Neuronal stem cell (in vitro differentiated cells): ENCODE data around the gene RPL37A.

Source experiments
- DNase-seq: peaks from one replicate; pipeline ENCODE4 v3.0.0-alpha.2; 2013; ENCODE audit warnings: low spot score
- H2AFZ ChIP-seq: one replicate; pipeline ENCODE4 v1.6.1; 2013; ENCODE audit warnings: mild to moderate bottlenecking, low read length, inconsistent platforms
- H2AK5ac ChIP-seq: 2 replicates; pipeline ENCODE4 v1.6.1; 2013; ENCODE audit warnings: low read depth, mild to moderate bottlenecking, inconsistent platforms, low read length, moderate library complexity, mixed read lengths
- H2BK120ac ChIP-seq: 2 replicates; pipeline ENCODE4 v1.6.1; 2013; ENCODE audit warnings: low read depth, mild to moderate bottlenecking, inconsistent platforms, low read length, moderate library complexity, mixed read lengths
- H2BK12ac ChIP-seq: one replicate; pipeline ENCODE4 v1.6.1; 2013; ENCODE audit warnings: low read length, inconsistent platforms
- H2BK15ac ChIP-seq: 2 replicates; pipeline ENCODE4 v1.6.1; 2013; ENCODE audit warnings: mild to moderate bottlenecking, low read length, inconsistent platforms, mixed read lengths
- H2BK5ac ChIP-seq: one replicate; pipeline ENCODE4 v1.6.1; 2013; ENCODE audit warnings: inconsistent platforms, mild to moderate bottlenecking, low read length, moderate library complexity
- H3K14ac ChIP-seq: one replicate; pipeline ENCODE4 v1.6.1; 2013; ENCODE audit warnings: low read length, inconsistent platforms
- H3K18ac ChIP-seq: 2 replicates; pipeline ENCODE4 v1.6.1; 2013; ENCODE audit warnings: low read length, inconsistent platforms
- H3K23ac ChIP-seq: 2 replicates; pipeline ENCODE4 v1.6.1; 2013; ENCODE audit warnings: low read depth, mild to moderate bottlenecking, mixed read lengths, low read length, inconsistent platforms; ENCODE audit not compliant: poor library complexity
- H3K27ac ChIP-seq: replicated peaks from 3 replicates; pipeline ENCODE4 v1.5.1; 2013; ENCODE audit warnings: low read length, inconsistent platforms
- H3K27me3 ChIP-seq, 3 experiments: 2 replicates each; pipeline ENCODE4 v1.6.1; 2013; ENCODE audit warnings: low read length in 3 of 3, mild to moderate bottlenecking in 2 of 3, inconsistent platforms in 1 of 3, low read depth in 1 of 3, mixed read lengths in 1 of 3, moderate library complexity in 1 of 3; ENCODE audit not compliant: control insufficient read depth in 3 of 3, insufficient read depth in 3 of 3
- H3K36me3 ChIP-seq, 2 donors: replicated peaks in 1 of 2; 2 replicates each; pipeline ENCODE4 v1.6.1; 2013; ENCODE audit warnings: low read length in 2 of 2; ENCODE audit not compliant: control insufficient read depth in 2 of 2, insufficient read depth in 2 of 2
- H3K4ac ChIP-seq: 2 replicates; pipeline ENCODE4 v1.6.1; 2013; ENCODE audit warnings: inconsistent platforms, mild to moderate bottlenecking, low read length, moderate library complexity
- H3K4me1 ChIP-seq, 2 donors: 1 replicate in 1 of 2; 2 replicates in 1 of 2; pipeline ENCODE4 v1.6.1; 2013; ENCODE audit warnings: low read length in 2 of 2, low read depth in 1 of 2; ENCODE audit not compliant: control insufficient read depth in 2 of 2, insufficient read depth in 1 of 2
- H3K4me2 ChIP-seq: one replicate; pipeline ENCODE4 v1.6.1; 2013; ENCODE audit warnings: mild to moderate bottlenecking, low read length, inconsistent platforms; ENCODE audit not compliant: insufficient read depth, poor library complexity, severe bottlenecking
- H3K4me3 ChIP-seq, 2 donors: 2 replicates each; pipeline ENCODE4 v1.5.1; 2013; ENCODE audit warnings: low read length in 2 of 2, mild to moderate bottlenecking in 2 of 2, inconsistent platforms in 1 of 2, moderate library complexity in 1 of 2
- H3K79me1 ChIP-seq: one replicate; pipeline ENCODE4 v1.6.1; 2013; ENCODE audit warnings: low read depth, mild to moderate bottlenecking, inconsistent platforms, low read length, moderate library complexity
- H3K9ac ChIP-seq: one replicate; pipeline ENCODE4 v1.6.1; 2013; ENCODE audit warnings: mild to moderate bottlenecking, low read depth, low read length, inconsistent platforms; ENCODE audit not compliant: poor library complexity
- H3K9me3 ChIP-seq, 2 donors: replicated peaks in 1 of 2; 2 replicates each; pipeline versions ENCODE3 to v1.6.1; 2013; ENCODE audit warnings: low read length in 2 of 2, mild to moderate bottlenecking in 2 of 2, inconsistent platforms in 1 of 2, low read depth in 1 of 2, mixed read lengths in 1 of 2, moderate library complexity in 1 of 2; ENCODE audit not compliant: control insufficient read depth in 2 of 2, insufficient read depth in 1 of 2
- H4K8ac ChIP-seq: one replicate; pipeline ENCODE4 v1.6.1; 2013; ENCODE audit warnings: low read depth, mild to moderate bottlenecking, inconsistent platforms, low read length, moderate library complexity
- H4K91ac ChIP-seq: one replicate; pipeline ENCODE4 v1.6.1; 2013; ENCODE audit warnings: low read length, low read depth, mild to moderate bottlenecking, inconsistent platforms; ENCODE audit not compliant: poor library complexity
- WGBS, 2 donors: extraction: QIAGEN DNeasy Blood & Tissue Kit; methylation state at CpG; one replicate each; pipeline ENCODE4 v1.1.7; 2013; ENCODE audit warnings: missing lambda C conversion rate in 2 of 2, mixed read lengths in 1 of 2; ENCODE audit not compliant: insufficient read length in 2 of 2, insufficient replicate concordance in 1 of 2; ENCODE audit errors: extremely low coverage in 2 of 2; 5-methylcytosine and 5-hydroxymethylcytosine counted together

RPL37A gene

GRCh38 chr2:216546241-216546640, 47.6 kb downstream of the RPL37A start:
- no CpG with 5 or more reads among the region's 3 CpGs for WGBS, 2 donors
- Histone ChIP-seq H4K8ac (no peak overlapping the region), H3K27ac (no peak overlapping the region), H2AFZ (no peak overlapping the region), H3K9ac (no peak overlapping the region), H3K4me1 (peaks cover 6 to 8% of the 10 kb centered on the region in 2 donors), H2BK12ac (no peak overlapping the region), H2BK5ac (no peak overlapping the region), H3K79me1 (no peaks in the 10 kb centered on the region), H3K9me3 (no peaks in the 10 kb centered on the region), H2BK120ac (no peak overlapping the region), H2AK5ac (no peak overlapping the region), H3K4ac (no peak overlapping the region), H3K23ac (no peak overlapping the region), H2BK15ac (no peak overlapping the region), H4K91ac (no peak overlapping the region), H3K36me3 (peaks cover 0 to 3% of the 10 kb centered on the region in 2 donors), H3K18ac (no peak overlapping the region), H3K4me2 (no peak overlapping the region), H3K4me3 (no peak overlapping the region), H3K27me3 (no peaks in the 10 kb centered on the region), H3K14ac (no peak overlapping the region)
- no peak for DNase-seq

GRCh38 chr2:216546641-216547403, 48.2 kb downstream of the RPL37A start:
- H3K18ac ChIP-seq: no peak overlapping the region
- H2BK12ac ChIP-seq: no peak overlapping the region
- no peaks in the 10 kb centered on the region for H3K27me3 ChIP-seq
- H3K27ac ChIP-seq: no peak overlapping the region
- no peaks in the 10 kb centered on the region for H3K9me3 ChIP-seq
- no peak overlapping the region for H2AFZ ChIP-seq
- H2AK5ac ChIP-seq: no peak overlapping the region
- DNase-seq: no peak
- no peak overlapping the region for H3K14ac ChIP-seq
- H2BK15ac ChIP-seq: no peak overlapping the region
- no peak overlapping the region for H3K4me2 ChIP-seq
- H3K4ac ChIP-seq: no peak overlapping the region
- no peak overlapping the region for H4K8ac ChIP-seq
- no peak overlapping the region for H2BK120ac ChIP-seq
- H3K4me3 ChIP-seq: no peak overlapping the region
- H2BK5ac ChIP-seq: no peak overlapping the region
- H3K23ac ChIP-seq: no peak overlapping the region
- no CpG with 5 or more reads among the region's 7 CpGs for WGBS, 2 donors
- H4K91ac ChIP-seq: no peak overlapping the region
- H3K9ac ChIP-seq: no peak overlapping the region
- H3K79me1 ChIP-seq: no peaks in the 10 kb centered on the region
- H3K36me3 ChIP-seq: peaks cover 0 to 3% of the 10 kb centered on the region in 2 donors
- peaks cover 6 to 8% of the 10 kb centered on the region in 2 donors for H3K4me1 ChIP-seq

GRCh38 chr2:216548901-216549331, 50.3 kb downstream of the RPL37A start:
- no peak overlapping the region for H2AFZ ChIP-seq
- no peak for DNase-seq
- no peaks in the 10 kb centered on the region for H3K36me3 ChIP-seq
- no peak overlapping the region for H3K14ac ChIP-seq
- no peak overlapping the region for H2BK120ac ChIP-seq
- H3K79me1 ChIP-seq: no peaks in the 10 kb centered on the region
- no peak overlapping the region for H3K18ac ChIP-seq
- no peak overlapping the region for H3K4me2 ChIP-seq
- H2BK5ac ChIP-seq: no peak overlapping the region
- H3K27me3 ChIP-seq: no peaks in the 10 kb centered on the region
- no peak overlapping the region for H2BK12ac ChIP-seq
- no peak overlapping the region for H2AK5ac ChIP-seq
- H3K4me3 ChIP-seq: no peak overlapping the region
- peaks cover 9 to 12% of the 10 kb centered on the region in 2 donors for H3K4me1 ChIP-seq
- H2BK15ac ChIP-seq: no peak overlapping the region
- H3K4ac ChIP-seq: no peak overlapping the region
- H4K8ac ChIP-seq: no peak overlapping the region
- H4K91ac ChIP-seq: no peak overlapping the region
- H3K9ac ChIP-seq: no peak overlapping the region
- WGBS, 2 donors: no CpG with 5 or more reads among the region's 5 CpGs
- no peak overlapping the region for H3K27ac ChIP-seq
- H3K23ac ChIP-seq: no peak overlapping the region
- H3K9me3 ChIP-seq: no peaks in the 10 kb centered on the region

- Histone ChIP-seq H4K8ac (no peak overlapping the region), H2BK120ac (no peak overlapping the region), H3K14ac (no peak overlapping the region), H3K9me3 (no peaks in the 10 kb centered on the region), H2AFZ (peak overlapping the region; percentile 31), H3K4me2 (no peak overlapping the region), H2AK5ac (no peak overlapping the region), H3K9ac (no peak overlapping the region), H3K4me3 (no peak overlapping the region), H3K79me1 (no peaks in the 10 kb centered on the region), H2BK15ac (no peak overlapping the region), H3K4ac (no peak overlapping the region), H3K27ac (no peak overlapping the region), H3K18ac (no peak overlapping the region), H2BK12ac (no peak overlapping the region), H3K23ac (no peak overlapping the region), H3K27me3 (no peaks in the 10 kb centered on the region), H2BK5ac (no peak overlapping the region), H3K36me3 (no peaks in the 10 kb centered on the region), H3K4me1 (peaks cover 9 to 12% of the 10 kb centered on the region in 2 donors), H4K91ac (no peak overlapping the region)
- no CpG with 5 or more reads among the region's 10 CpGs for WGBS, 2 donors
- peak; percentile 20 for DNase-seq
Measured at GRCh38 chr2:216549926-216550690, 51.5 kb downstream of the RPL37A start.
